Pancreas (tissue), 10 donors: Measurements from ENCODE around the gene CCDC38. TPM values are rescaled to one million over a fixed set of nuclear protein-coding genes. Genes with fewer than 3 reads are reported as not detected.

Experiments used
- ATAC-seq, 4 donors: fragments of 200-7000 bp; cut with Tn5 transposase; one replicate each; pipeline versions ENCODE4 v1.8.0 to v1.9.1; 2020; ENCODE audit warnings: mild to moderate bottlenecking in 4 of 4, moderate library complexity in 4 of 4
- DNase-seq, 6 donors: peaks; one replicate each; pipeline ENCODE4 v3.0.0-alpha.2; 2020
- FAIRE-seq: peaks from 2 replicates; lab custom pipeline; 2012; peaks lifted over from hg19 to GRCh38; lab: Jason Lieb, UNC
- H3K27ac ChIP-seq, 4 donors: fragments of 200-600 bp; sonication (generic); 1 replicate in 3 of 4; 2 replicates in 1 of 4; pipeline versions ENCODE4 v1.5.0 to v1.8.0; 2020
- H3K27me3 ChIP-seq, 4 donors: fragments of 200-600 bp; one replicate each; pipeline ENCODE4 v1.8.0; 2021
- H3K36me3 ChIP-seq, 3 donors: fragments of 200-600 bp; sonication (generic) in 1 of 3; one replicate each; pipeline versions ENCODE4 v1.5.0 to v1.8.0; 2020 to 2021
- H3K4me1 ChIP-seq, 3 donors: fragments of 200-600 bp; one replicate each; pipeline ENCODE4 v1.8.0; 2021
- H3K4me3 ChIP-seq, 4 donors: fragments of 200-600 bp; sonication (generic) in 2 of 4; one replicate each; pipeline versions ENCODE4 v1.5.0 to v1.8.0; 2020 to 2021
- H3K9me3 ChIP-seq, 4 donors: fragments of 200-600 bp; one replicate each; pipeline ENCODE4 v1.8.0; 2021
- CTCF ChIP-seq, 4 donors: fragments of 200-600 bp; sonication (generic) in 3 of 4; IDR thresholded peaks; one replicate each; pipeline versions ENCODE4 v1.5.0 to v1.8.0; 2021; ENCODE audit warnings: antibody characterized with exemption in 4 of 4
- WGBS, 2 donors: extraction: QIAGEN DNeasy Blood & Tissue Kit; methylation state at CpG; one replicate each; pipeline ENCODE4 v1.1.7; 2013; 5-methylcytosine and 5-hydroxymethylcytosine counted together
- intact Hi-C, 3 donors: fragments of 100-400 bp; cut with DNase I; formaldehyde crosslinking; loops; one replicate each; pipeline versions ENCODE4 v1.11.1 to v1.14.2; 2022
- polyA plus RNA-seq, 2 donors: library from polyadenylated mRNA; stranded (reverse); fragments of 200-250 nt; gene quantifications; one replicate each; pipeline ENCODE4 v1.2.3, GENCODE V29; 2013
- total RNA-seq, 6 donors: library from RNA; stranded (reverse); fragmentation: NEBNext Ultra II Directional in 4 of 6; extraction: Animal tissue kit (Norgen Biotek cat#: 25700) in 4 of 6; gene quantifications; one replicate each; pipeline versions ENCODE4 v1.2.1 to v1.2.4, GENCODE V29; 2021 to 2023
- donor health status: healthy with polysubstance abuse.
- donor health status: DM: no; HTN: no; CAD: no; lungs with moderate emphysema.
- donor health status: DM: no; HTN: no; CAD: no.
- donor health status: control.
- donor health status: control.
- donor health status: Bipolar disorder and iron deficiency.
- donor health status: DM: yes; HTN: yes; CAD: no.
- donor health status: DM: no; HTN: no; CAD: no.
- donor health status: DM: no; HTN: no; CAD: no.
- donor health status: DM: yes; HTN: yes; CAD: no.

CCDC38 gene
- total and polyA plus RNA-seq, 8 donors: 0.05 TPM; not detected in 7

DNA sequence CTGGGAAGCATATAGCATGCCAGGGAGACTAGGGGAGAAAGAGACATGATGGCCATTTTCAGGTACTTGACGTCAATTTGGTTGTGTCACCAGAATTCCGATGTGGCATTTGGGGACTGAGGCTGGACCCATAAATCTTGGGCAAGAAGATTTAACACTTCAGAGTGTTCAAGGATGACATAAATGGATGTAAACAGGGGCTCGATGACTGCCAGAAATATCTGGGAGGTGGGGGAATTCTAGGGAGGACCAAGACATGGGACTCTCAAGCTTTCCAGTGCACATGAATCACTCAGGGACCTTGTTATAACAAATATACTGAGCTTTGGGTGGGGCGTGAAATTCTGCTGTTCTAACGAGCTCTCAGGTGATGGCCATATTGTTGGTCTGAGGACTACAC lies 35.9 kb upstream of the CCDC38 start:
- Histone ChIP-seq H3K27me3 (no peaks in the 10 kb centered on the region), H3K4me1 (no peaks in the 10 kb centered on the region), H3K27ac (no peak overlapping the region), H3K36me3 (no peaks in the 10 kb centered on the region), H3K9me3 (no peaks in the 10 kb centered on the region), H3K4me3 (no peak overlapping the region)
- no peak for TF ChIP-seq CTCF (IDR thresholded peaks at IDR 0.05)
- WGBS, 2 donors: 75 to 82% methylated on average over 5 of the region's 5 CpGs
- FAIRE-seq (no peak), DNase-seq (no peak), ATAC-seq (no peak)
- intact Hi-C loops: no loop called here

DNA sequence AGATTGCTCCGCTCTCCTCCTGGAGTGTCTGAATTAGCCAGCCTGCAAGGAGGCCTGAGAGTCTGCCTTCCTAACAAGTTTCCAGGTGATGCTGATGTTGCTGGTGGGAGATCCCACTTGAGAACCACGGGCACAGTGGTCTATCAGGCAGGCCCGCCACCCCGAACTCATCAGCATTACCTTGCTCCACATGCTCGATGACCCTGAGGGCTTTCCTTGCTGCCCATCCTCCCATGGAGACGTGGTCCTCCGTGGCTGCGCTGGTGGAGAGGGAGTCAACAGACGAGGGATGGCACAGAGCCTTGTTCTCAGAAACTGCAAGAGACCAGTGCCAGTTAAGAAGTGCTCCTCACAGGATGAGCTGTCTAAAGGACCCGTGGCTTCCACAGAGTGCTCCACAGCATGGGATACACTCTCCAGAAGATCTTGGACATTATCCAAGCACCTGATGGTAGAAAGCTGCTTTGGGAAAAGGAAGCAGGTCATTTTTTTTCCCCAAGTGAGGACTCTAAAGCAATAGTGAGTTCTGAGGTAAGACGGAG lies 35.4 kb upstream of the CCDC38 start:
- no peak for TF ChIP-seq CTCF (IDR thresholded peaks at IDR 0.05)
- no peak overlapping the region for H3K27ac ChIP-seq
- DNase-seq (no peak), ATAC-seq (no peak), FAIRE-seq (no peak)
- no peaks in the 10 kb centered on the region for H3K36me3 ChIP-seq
- no peak overlapping the region for H3K4me3 ChIP-seq
- 82 to 84% methylated on average over 11 of the region's 11 CpGs for WGBS, 2 donors
- intact Hi-C loops: no loop called here
- H3K9me3 ChIP-seq: no peaks in the 10 kb centered on the region
- no peaks in the 10 kb centered on the region for H3K4me1 ChIP-seq
- H3K27me3 ChIP-seq: no peaks in the 10 kb centered on the region

DNA sequence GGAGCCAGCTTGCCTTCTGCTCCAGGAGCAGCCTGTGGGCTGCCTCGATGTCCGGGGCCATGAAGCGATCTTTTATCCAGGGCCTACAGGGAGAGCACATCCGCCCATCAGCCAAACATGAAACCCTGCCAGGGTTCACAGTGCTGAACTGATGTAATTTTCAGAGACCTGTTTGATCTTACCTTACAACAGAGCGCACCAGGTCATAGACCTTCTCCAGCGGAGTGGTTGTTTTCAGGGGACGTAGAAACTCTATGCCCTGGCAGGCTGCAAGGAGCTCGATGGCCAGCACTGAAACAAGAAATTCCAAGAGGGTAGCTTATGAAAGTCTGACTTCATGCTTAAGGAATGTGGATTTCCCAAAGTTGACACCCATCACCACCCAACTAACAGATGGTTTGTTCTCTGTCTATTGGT lies 34.0 kb upstream of the CCDC38 start:
- FAIRE-seq (no peak), DNase-seq (no peak), ATAC-seq (no peak)
- H3K36me3 ChIP-seq: no peaks in the 10 kb centered on the region
- no peak overlapping the region for H3K27ac ChIP-seq
- H3K4me3 ChIP-seq: no peak overlapping the region
- intact Hi-C loops: no loop called here
- no peaks in the 10 kb centered on the region for H3K4me1 ChIP-seq
- no peak for TF ChIP-seq CTCF (IDR thresholded peaks at IDR 0.05)
- no peaks in the 10 kb centered on the region for H3K9me3 ChIP-seq
- WGBS, 2 donors: 91 to 92% methylated on average over 8 of the region's 8 CpGs
- no peaks in the 10 kb centered on the region for H3K27me3 ChIP-seq

GRCh38 chr12:95975491-95975890 lies 33.1 kb upstream of the CCDC38 start:
- no peak overlapping the region for H3K27ac ChIP-seq
- intact Hi-C loops: no loop called here
- no peak for DNase-seq
- TF ChIP-seq CTCF (IDR thresholded peaks at IDR 0.05): no peak
- H3K4me3 ChIP-seq: no peak overlapping the region
- H3K4me1 ChIP-seq: no peaks in the 10 kb centered on the region
- WGBS, 2 donors: 78 to 84% methylated on average over 4 of the region's 4 CpGs
- ATAC-seq: no peak
- H3K9me3 ChIP-seq: no peaks in the 10 kb centered on the region
- no peaks in the 10 kb centered on the region for H3K36me3 ChIP-seq
- FAIRE-seq: no peak
- no peaks in the 10 kb centered on the region for H3K27me3 ChIP-seq

DNA sequence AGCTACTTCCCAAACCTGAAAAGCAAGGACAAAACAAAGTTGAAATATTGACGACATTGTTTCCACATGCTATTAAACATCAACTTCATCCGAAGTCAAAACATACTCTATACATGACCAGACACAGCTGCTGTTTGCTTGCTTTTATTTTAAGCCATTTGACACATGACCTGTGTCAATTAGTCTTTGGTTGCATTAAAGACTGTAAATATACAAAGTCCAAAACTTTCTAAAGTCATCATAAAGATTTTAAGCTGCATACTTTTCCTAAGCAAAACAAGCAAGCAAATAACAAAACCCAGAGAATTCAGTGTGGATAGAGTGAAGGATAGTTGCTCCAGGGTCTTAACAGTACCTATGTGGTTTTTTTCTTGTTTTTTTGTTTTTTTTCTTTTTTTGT lies 31.9 kb upstream of the CCDC38 start:
- Histone ChIP-seq H3K9me3 (no peaks in the 10 kb centered on the region), H3K27ac (no peak overlapping the region), H3K27me3 (no peaks in the 10 kb centered on the region), H3K4me3 (no peak overlapping the region), H3K36me3 (no peaks in the 10 kb centered on the region), H3K4me1 (no peaks in the 10 kb centered on the region)
- DNase-seq (no peak), FAIRE-seq (no peak), ATAC-seq (no peak)
- no peak for TF ChIP-seq CTCF (IDR thresholded peaks at IDR 0.05)
- intact Hi-C loops: no loop called here
- WGBS, 2 donors: 39 to 47% methylated on average over 2 of the region's 2 CpGs
